Measurements from ENCODE around the gene EPPIN.
"Not testable (repeated sequence)": the region's sequence is repeated elsewhere in the genome, so short reads cannot be mapped to it uniquely, and the experiment has no call there.

The EPPIN gene

GRCh38 chr20:45578231-45578630, 31.0 kb upstream of the EPPIN start:
- Histone ChIP-seq H3K79me2 (ENCODE audit: insufficient read depth, low read length) (no peaks in the 10 kb centered on the region), H3K4me1 (ENCODE audit: insufficient read depth, low read length, poor library complexity, severe bottlenecking) (no peaks in the 10 kb centered on the region), H3K4me2 (ENCODE audit: low read depth, low read length, poor library complexity, severe bottlenecking) (no peak overlapping the region), H2AFZ (ENCODE audit: low read length) (no peak overlapping the region), H3K4me3 (ENCODE audit: low read length, poor library complexity, severe bottlenecking) (no peak overlapping the region), H3K9me3 (ENCODE audit: insufficient read depth, low read depth, low read length) (no peaks in the 10 kb centered on the region), H3K27me3 (ENCODE audit: insufficient read depth, low read length, poor library complexity, severe bottlenecking) (no peaks in the 10 kb centered on the region), H4K20me1 (ENCODE audit: insufficient read depth, low read length, poor library complexity, severe bottlenecking) (no peaks in the 10 kb centered on the region), H3F3A (ENCODE audit: low read depth) (no peaks in the 10 kb centered on the region), H3K9ac (ENCODE audit: low read depth, low read length, poor library complexity, severe bottlenecking) (no peak overlapping the region), H3K9me2 (replicated peaks; ENCODE audit: low read depth, low read length) (no peaks in the 10 kb centered on the region), H3K36me3 (ENCODE audit: insufficient read depth, low read length) (no peaks in the 10 kb centered on the region)
- no peak for TF ChIP-seq EZH2phosphoT487 (IDR thresholded peaks at IDR 0.05; ENCODE audit: borderline replicate concordance)

GRCh38 chr20:45576995-45577394, 29.8 kb upstream of the EPPIN start:
- H3K36me3 ChIP-seq (ENCODE audit: insufficient read depth, low read length): no peaks in the 10 kb centered on the region
- H2AFZ ChIP-seq (ENCODE audit: low read length): no peak overlapping the region
- H3K79me2 ChIP-seq (ENCODE audit: insufficient read depth, low read length): no peaks in the 10 kb centered on the region
- H3K4me2 ChIP-seq (ENCODE audit: low read depth, low read length, poor library complexity, severe bottlenecking): no peak overlapping the region
- no peak overlapping the region for H3K4me3 ChIP-seq (ENCODE audit: low read length, poor library complexity, severe bottlenecking)
- H3K27me3 ChIP-seq (ENCODE audit: insufficient read depth, low read length, poor library complexity, severe bottlenecking): no peaks in the 10 kb centered on the region
- TF ChIP-seq CTCF (conservative IDR thresholded peaks at IDR 0.05; ENCODE audit: low read length): no peak
- no peak for TF ChIP-seq EZH2phosphoT487 (IDR thresholded peaks at IDR 0.05; ENCODE audit: borderline replicate concordance)
- H3K9me3 ChIP-seq (ENCODE audit: insufficient read depth, low read depth, low read length): no peaks in the 10 kb centered on the region
- no peak overlapping the region for H3K9ac ChIP-seq (ENCODE audit: low read depth, low read length, poor library complexity, severe bottlenecking)
- no peaks in the 10 kb centered on the region for H3K9me2 ChIP-seq (replicated peaks; ENCODE audit: low read depth, low read length)
- H4K20me1 ChIP-seq (ENCODE audit: insufficient read depth, low read length, poor library complexity, severe bottlenecking): no peaks in the 10 kb centered on the region
- no peaks in the 10 kb centered on the region for H3K4me1 ChIP-seq (ENCODE audit: insufficient read depth, low read length, poor library complexity, severe bottlenecking)
- H3F3A ChIP-seq (ENCODE audit: low read depth): no peaks in the 10 kb centered on the region

- no peak overlapping the region for H3K4me2 ChIP-seq (ENCODE audit: low read depth, low read length, poor library complexity, severe bottlenecking)
- TF ChIP-seq CTCF (conservative IDR thresholded peaks at IDR 0.05; ENCODE audit: low read length): no peak
- H3K9me3 ChIP-seq (ENCODE audit: insufficient read depth, low read depth, low read length): no peaks in the 10 kb centered on the region
- H3K9me2 ChIP-seq (replicated peaks; ENCODE audit: low read depth, low read length): no peaks in the 10 kb centered on the region
- H3K9ac ChIP-seq (ENCODE audit: low read depth, low read length, poor library complexity, severe bottlenecking): no peak overlapping the region
- H4K20me1 ChIP-seq (ENCODE audit: insufficient read depth, low read length, poor library complexity, severe bottlenecking): no peaks in the 10 kb centered on the region
- H2AFZ ChIP-seq (ENCODE audit: low read length): no peak overlapping the region
- no peaks in the 10 kb centered on the region for H3K4me1 ChIP-seq (ENCODE audit: insufficient read depth, low read length, poor library complexity, severe bottlenecking)
- H3F3A ChIP-seq (ENCODE audit: low read depth): no peaks in the 10 kb centered on the region
- no peaks in the 10 kb centered on the region for H3K79me2 ChIP-seq (ENCODE audit: insufficient read depth, low read length)
- H3K27me3 ChIP-seq (ENCODE audit: insufficient read depth, low read length, poor library complexity, severe bottlenecking): no peaks in the 10 kb centered on the region
- no peaks in the 10 kb centered on the region for H3K36me3 ChIP-seq (ENCODE audit: insufficient read depth, low read length)
- H3K4me3 ChIP-seq (ENCODE audit: low read length, poor library complexity, severe bottlenecking): no peak overlapping the region
Measured at GRCh38 chr20:45575931-45576330, 28.7 kb upstream of the EPPIN start.

GRCh38 chr20:45569650-45570049, 22.4 kb upstream of the EPPIN start:
- not testable (repeated sequence) for H2AFZ ChIP-seq (ENCODE audit: low read length)

More at GRCh38 chr20:45569650-45570049, 22.4 kb upstream of the EPPIN start:
- not testable (repeated sequence) for H3K9me2 ChIP-seq (replicated peaks; ENCODE audit: low read depth, low read length); H3K4me3 ChIP-seq (ENCODE audit: low read length, poor library complexity, severe bottlenecking); H3K9me3 ChIP-seq (ENCODE audit: insufficient read depth, low read depth, low read length); H3K79me2 ChIP-seq (ENCODE audit: insufficient read depth, low read length); H3K4me2 ChIP-seq (ENCODE audit: low read depth, low read length, poor library complexity, severe bottlenecking); H3K27me3 ChIP-seq (ENCODE audit: insufficient read depth, low read length, poor library complexity, severe bottlenecking); H3F3A ChIP-seq (ENCODE audit: low read depth); H4K20me1 ChIP-seq (ENCODE audit: insufficient read depth, low read length, poor library complexity, severe bottlenecking); H3K9ac ChIP-seq (ENCODE audit: low read depth, low read length, poor library complexity, severe bottlenecking); H3K36me3 ChIP-seq (ENCODE audit: insufficient read depth, low read length); H3K4me1 ChIP-seq (ENCODE audit: insufficient read depth, low read length, poor library complexity, severe bottlenecking)

Data from Loucy (cell line).